NCI-H187 treated with DMSO at 0.1 percent for 48 hours (cell line): ENCODE data around the gene AQP12A.
"Not testable (repeated sequence)": the region's sequence is repeated elsewhere in the genome, so short reads cannot be mapped to it uniquely, and the experiment has no call there.

ENCODE experiments used
- DNase-seq: peaks from one replicate; lab custom pipeline; 2025; lab: John Stamatoyannopoulos, UW

The AQP12A gene

GRCh38 chr2:240691631-240692420 is at the start of gene AQP12A:
TSS of gene AQP12A (plus strand) at chr2:240691866. CDS start at chr2:240691914, 48 bp downstream.
- not testable (repeated sequence) for DNase-seq

- DNase-seq, result no peak
Observed at GRCh38 chr2:240642061-240642805, 49.4 kb upstream of the AQP12A start.

- no peak for DNase-seq
Observed at GRCh38 chr2:240642806-240643092, 48.9 kb upstream of the AQP12A start.

- no peak for DNase-seq
Observed at GRCh38 chr2:240643093-240643810, 48.4 kb upstream of the AQP12A start.

- DNase-seq, result no peak
Observed at GRCh38 chr2:240643811-240644150, 47.9 kb upstream of the AQP12A start.

- DNase-seq, result no peak
Observed at GRCh38 chr2:240644171-240644651, 47.5 kb upstream of the AQP12A start.

- DNase-seq, result no peak
Observed at GRCh38 chr2:240644859-240645301, 46.8 kb upstream of the AQP12A start.

- no peak for DNase-seq
Observed at GRCh38 chr2:240645346-240645745, 46.3 kb upstream of the AQP12A start.

GRCh38 chr2:240645801-240646175 is 45.9 kb upstream of the AQP12A start:
- no peak for DNase-seq

- no peak for DNase-seq
Observed at GRCh38 chr2:240646176-240646899, 45.3 kb upstream of the AQP12A start.

GRCh38 chr2:240646900-240647502 is 44.7 kb upstream of the AQP12A start:
- DNase-seq, result no peak

- DNase-seq, result no peak
Observed at GRCh38 chr2:240647503-240648154, 44.0 kb upstream of the AQP12A start.

- no peak for DNase-seq
Observed at GRCh38 chr2:240648155-240648649, 43.5 kb upstream of the AQP12A start.

GRCh38 chr2:240648650-240649275 is 42.9 kb upstream of the AQP12A start:
- no peak for DNase-seq

- DNase-seq, result no peak
Observed at GRCh38 chr2:240649331-240649730, 42.3 kb upstream of the AQP12A start.

- no peak for DNase-seq
Observed at GRCh38 chr2:240650254-240650965, 41.3 kb upstream of the AQP12A start.

- DNase-seq, result no peak
Observed at GRCh38 chr2:240651185-240651584, 40.5 kb upstream of the AQP12A start.

- no peak for DNase-seq
Observed at GRCh38 chr2:240655931-240656886, 35.5 kb upstream of the AQP12A start.

GRCh38 chr2:240659883-240660282 is 31.8 kb upstream of the AQP12A start:
- not testable (repeated sequence) for DNase-seq
